Esophagus squamous epithelium (tissue), 4 donors: ENCODE data around the gene VPS37B.

Source experiments
- CTCF ChIP-seq, 6 experiments: fragments of 450-650 bp in 4 of 6; fragments of 200-600 bp in 2 of 6; sonication (generic) in 2 of 6; IDR thresholded peaks; one replicate each; pipeline ENCODE4 v1.5.1; 2016 to 2019; ENCODE audit warnings: antibody characterized with exemption in 6 of 6, mild to moderate bottlenecking in 4 of 6, moderate library complexity in 4 of 6
- POLR2A ChIP-seq, 4 donors: fragments of 450-650 bp; IDR thresholded peaks; one replicate each; pipeline ENCODE4 v1.6.1; 2017; ENCODE audit warnings: antibody characterized with exemption in 4 of 4, mild to moderate bottlenecking in 4 of 4, moderate library complexity in 3 of 4

- TF ChIP-seq CTCF (IDR thresholded peaks at IDR 0.05) (no peak), POLR2A (IDR thresholded peaks at IDR 0.05) (no peak)
Measured at GRCh38 chr12:122939125-122939524, 43.2 kb upstream of the VPS37B start.
